Activated T-helper 1 cell treated with anti-CD3 and anti-CD28 coated beads, Interleukin-12 subunit alpha, Interleukin-12 subunit beta, Interleukin-2, Interleukin-4 antibody, amounts not matched to agents 30 ng/mL and 10 ng/mL and 1 ng/mL, durations not matched to agents 14 hours and 24 hours and 36 hours (primary cell): ENCODE results near the gene PFDN1. TPM values are rescaled to one million over a fixed set of nuclear protein-coding genes. Genes with fewer than 3 reads are reported as not detected.

Experiments used
- DNase-seq: peaks from one replicate; pipeline ENCODE4 v3.0.0; 2021; ENCODE audit warnings: low spot score
- H3K27ac Mint-ChIP-seq: one replicate; pipeline ENCODE4 v1.8.0; 2021; ENCODE audit warnings: mild to moderate bottlenecking, mixed read lengths
- H3K27me3 Mint-ChIP-seq: one replicate; pipeline ENCODE4 v1.8.0; 2022; ENCODE audit warnings: mild to moderate bottlenecking, moderate library complexity, mixed read lengths; ENCODE audit not compliant: insufficient read depth
- H3K36me3 Mint-ChIP-seq: one replicate; pipeline ENCODE4 v1.8.0; 2021; ENCODE audit warnings: low read depth, mixed read lengths
- H3K4me1 Mint-ChIP-seq: one replicate; pipeline ENCODE4 v1.8.0; 2021; ENCODE audit warnings: low read depth, mixed read lengths
- H3K4me3 Mint-ChIP-seq: one replicate; pipeline ENCODE4 v1.8.0; 2021; ENCODE audit warnings: mild to moderate bottlenecking, moderate library complexity, mixed read lengths
- H3K9me3 Mint-ChIP-seq: one replicate; pipeline ENCODE4 v1.8.0; 2021; ENCODE audit warnings: mixed read lengths
- intact Hi-C: fragments of 100-400 bp; cut with micrococcal nuclease; formaldehyde crosslinking; loops from one replicate; pipeline ENCODE4 v1.15.1; 2024
- total RNA-seq: library from RNA; stranded (reverse); gene quantifications from 2 replicates; pipeline ENCODE4 v1.2.3, GENCODE V29; 2022

The PFDN1 gene
- total RNA-seq, 1 donor from 2014 or later, result 60.6 TPM

DNA sequence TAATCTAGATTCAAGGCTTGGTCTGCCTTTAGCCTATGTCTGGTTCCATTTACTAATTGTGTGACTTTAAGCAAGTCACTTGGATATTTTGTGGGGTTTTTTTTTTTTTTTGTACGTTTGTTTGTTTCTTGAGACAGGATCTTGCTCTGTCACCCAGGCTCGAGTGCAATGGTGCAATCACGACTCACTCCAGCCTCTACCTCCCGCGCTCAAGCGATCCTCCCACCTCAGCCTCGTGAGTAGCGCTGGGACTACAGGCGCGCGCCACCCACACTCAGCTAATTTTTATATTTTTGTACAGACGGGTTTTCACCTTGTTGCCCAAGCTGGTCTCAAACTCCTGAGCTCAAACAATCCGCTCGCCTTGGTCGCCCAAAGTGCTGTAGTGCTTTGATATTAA, 1.1 kb upstream of the PFDN1 start:
- no peak for DNase-seq
- H3K4me1 Mint-ChIP-seq, result peaks cover 33% of the 10 kb centered on the region
- no peak overlapping the region for H3K27ac Mint-ChIP-seq
- no peaks in the 10 kb centered on the region for H3K9me3 Mint-ChIP-seq
- intact Hi-C loops, result loop anchor here (1.0 to 2.0 kb wide), 13 partner anchors 11 to 387 kb away; partner anchors contain the start of genes ANKHD1, APBB3, CYSTM1 and HARS1
- no peak overlapping the region for H3K4me3 Mint-ChIP-seq
- H3K36me3 Mint-ChIP-seq, result peaks cover 10% of the 10 kb centered on the region
- H3K27me3 Mint-ChIP-seq, result no peaks in the 10 kb centered on the region

DNA sequence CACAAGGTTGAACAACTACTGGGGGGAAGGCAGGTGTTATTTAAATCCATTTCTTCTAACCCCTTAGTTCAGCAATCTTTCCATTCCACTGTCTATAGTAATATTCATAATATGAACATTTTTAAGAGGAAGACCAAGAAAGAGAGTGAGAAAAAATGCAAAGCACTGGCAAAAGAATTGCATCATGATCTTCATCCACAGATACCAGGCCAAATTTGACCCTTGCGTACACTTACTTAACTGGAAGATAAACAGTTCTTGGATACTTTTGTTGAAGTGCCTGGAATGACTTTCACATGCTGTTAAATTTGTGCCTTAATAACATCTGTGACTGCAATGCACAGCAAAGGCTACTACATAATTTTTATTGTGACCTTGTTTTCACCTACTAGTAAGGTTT, 1.8 kb downstream of the PFDN1 start:
- intact Hi-C loops, result no loop called here
- no peak for DNase-seq
- Mint-ChIP-seq H3K4me3 (peak overlapping the region; percentile 47), H3K9me3 (no peaks in the 10 kb centered on the region), H3K4me1 (peaks cover 53% of the 10 kb centered on the region), H3K27me3 (no peaks in the 10 kb centered on the region), H3K27ac (no peak overlapping the region), H3K36me3 (peaks cover 24% of the 10 kb centered on the region)

DNA sequence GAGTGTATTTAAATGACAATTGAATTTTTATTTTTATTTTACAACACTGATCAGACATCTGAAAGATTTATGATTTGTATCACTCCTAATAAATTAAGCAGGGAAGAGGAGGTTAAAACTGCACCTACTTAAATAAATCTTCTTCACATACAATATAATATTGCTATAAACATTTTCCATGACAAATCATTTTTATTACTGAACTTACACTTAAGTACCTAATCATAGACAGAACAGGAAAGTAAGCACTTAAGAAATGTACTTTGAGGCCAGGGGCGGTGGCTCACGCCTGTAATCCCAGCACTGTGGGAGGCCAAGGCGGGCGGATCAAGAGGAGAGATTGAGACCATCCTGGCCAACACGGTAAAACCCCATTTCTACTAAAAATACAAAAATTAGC, 3.8 kb downstream of the PFDN1 start:
- Mint-ChIP-seq H3K36me3 (peaks cover 29% of the 10 kb centered on the region), H3K27me3 (no peaks in the 10 kb centered on the region), H3K4me1 (peaks cover 69% of the 10 kb centered on the region), H3K4me3 (no peak overlapping the region), H3K27ac (no peak overlapping the region), H3K9me3 (no peaks in the 10 kb centered on the region)
- intact Hi-C loops, result no loop called here
- no peak for DNase-seq

DNA sequence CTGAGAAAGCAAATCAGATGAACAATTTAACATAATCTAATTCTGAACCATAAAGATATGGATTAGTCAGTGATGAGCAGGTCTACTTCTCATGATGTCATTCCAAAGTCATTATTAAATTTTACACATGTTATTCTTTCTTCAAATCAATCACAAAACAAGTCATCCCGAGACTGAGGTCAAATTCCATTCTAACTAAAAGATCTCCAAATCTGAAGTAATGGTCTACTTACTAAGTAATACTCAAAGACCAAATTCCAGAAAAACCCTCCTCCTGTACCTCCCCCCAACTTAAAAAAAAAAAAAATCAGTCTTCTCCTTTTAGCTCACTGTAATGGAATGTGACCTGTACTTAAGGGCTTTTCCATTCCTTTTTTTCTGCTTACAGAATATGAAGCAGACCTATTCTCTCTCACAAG, 4.7 kb downstream of the PFDN1 start:
- Mint-ChIP-seq H3K4me3 (no peak overlapping the region), H3K27me3 (no peaks in the 10 kb centered on the region), H3K9me3 (no peaks in the 10 kb centered on the region), H3K4me1 (peaks cover 75% of the 10 kb centered on the region), H3K36me3 (peaks cover 29% of the 10 kb centered on the region), H3K27ac (no peak overlapping the region)
- intact Hi-C loops, result no loop called here
- no peak for DNase-seq

DNA sequence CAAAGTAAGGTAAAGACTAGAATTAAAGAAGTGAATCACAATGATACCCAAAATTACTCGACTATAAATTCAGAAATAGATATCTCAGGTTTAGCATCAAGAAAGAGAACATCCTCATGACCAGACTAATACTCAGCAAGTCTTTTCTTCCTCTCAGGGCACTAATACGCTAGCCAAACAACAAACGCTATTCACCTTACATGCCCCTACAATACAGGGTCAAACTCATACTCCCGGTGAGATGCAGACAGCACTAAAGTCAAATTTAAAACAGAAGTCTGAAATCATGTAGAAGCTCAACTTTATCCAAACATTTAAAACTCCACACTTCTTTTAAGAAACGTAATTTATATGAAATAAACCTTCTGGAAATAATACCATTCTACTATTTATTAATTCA, 5.6 kb downstream of the PFDN1 start:
- peaks cover 29% of the 10 kb centered on the region for H3K36me3 Mint-ChIP-seq
- no peaks in the 10 kb centered on the region for H3K27me3 Mint-ChIP-seq
- H3K27ac Mint-ChIP-seq, result no peak overlapping the region
- peaks cover 78% of the 10 kb centered on the region for H3K4me1 Mint-ChIP-seq
- intact Hi-C loops, result no loop called here
- H3K4me3 Mint-ChIP-seq, result no peak overlapping the region
- no peak for DNase-seq
- H3K9me3 Mint-ChIP-seq, result no peaks in the 10 kb centered on the region

DNA sequence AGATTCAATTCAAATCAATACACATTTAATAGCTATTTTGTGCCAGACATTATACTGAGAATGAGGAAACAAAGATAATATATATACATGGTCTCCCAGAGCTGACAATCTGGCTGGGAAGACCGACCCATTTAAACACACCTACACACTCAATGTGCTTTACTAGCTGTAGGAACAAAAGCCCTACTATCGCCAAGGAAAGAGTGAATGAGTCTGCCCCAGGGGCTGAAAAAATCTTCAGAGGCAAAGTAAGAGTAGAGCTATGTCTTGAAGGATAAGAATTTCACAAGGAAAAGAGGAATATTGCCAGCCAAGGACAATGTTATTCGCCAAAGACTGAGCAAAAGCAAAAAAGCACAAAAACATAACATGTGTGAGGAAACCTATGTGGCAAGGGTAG, 6.6 kb downstream of the PFDN1 start:
- intact Hi-C loops, result no loop called here
- H3K9me3 Mint-ChIP-seq, result no peaks in the 10 kb centered on the region
- DNase-seq, result no peak
- H3K36me3 Mint-ChIP-seq, result peaks cover 31% of the 10 kb centered on the region
- no peak overlapping the region for H3K27ac Mint-ChIP-seq
- no peaks in the 10 kb centered on the region for H3K27me3 Mint-ChIP-seq
- H3K4me3 Mint-ChIP-seq, result no peak overlapping the region
- peaks cover 72% of the 10 kb centered on the region for H3K4me1 Mint-ChIP-seq

DNA sequence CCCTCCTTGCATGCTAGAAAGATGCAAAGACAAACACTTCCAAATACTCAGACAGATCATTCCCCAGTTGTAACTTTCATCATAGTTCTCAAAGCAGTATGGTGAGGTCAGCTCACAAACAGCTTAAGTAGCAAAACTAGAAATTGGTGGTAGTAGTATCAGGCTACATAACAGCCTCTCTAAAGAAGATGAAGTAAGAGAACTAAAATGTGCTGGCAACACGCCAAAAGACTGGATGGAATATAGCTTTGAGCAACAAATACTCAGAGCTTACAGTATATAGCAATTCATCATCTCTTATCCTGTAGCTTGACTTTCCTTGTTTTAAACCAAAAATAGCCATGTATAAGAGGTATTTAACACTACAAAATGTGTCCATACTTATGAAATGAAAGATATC, 7.5 kb downstream of the PFDN1 start:
- H3K4me3 Mint-ChIP-seq, result no peak overlapping the region
- intact Hi-C loops, result no loop called here
- peaks cover 71% of the 10 kb centered on the region for H3K4me1 Mint-ChIP-seq
- H3K27ac Mint-ChIP-seq, result no peak overlapping the region
- H3K36me3 Mint-ChIP-seq, result peaks cover 32% of the 10 kb centered on the region
- no peaks in the 10 kb centered on the region for H3K27me3 Mint-ChIP-seq
- H3K9me3 Mint-ChIP-seq, result no peaks in the 10 kb centered on the region
- DNase-seq, result no peak

DNA sequence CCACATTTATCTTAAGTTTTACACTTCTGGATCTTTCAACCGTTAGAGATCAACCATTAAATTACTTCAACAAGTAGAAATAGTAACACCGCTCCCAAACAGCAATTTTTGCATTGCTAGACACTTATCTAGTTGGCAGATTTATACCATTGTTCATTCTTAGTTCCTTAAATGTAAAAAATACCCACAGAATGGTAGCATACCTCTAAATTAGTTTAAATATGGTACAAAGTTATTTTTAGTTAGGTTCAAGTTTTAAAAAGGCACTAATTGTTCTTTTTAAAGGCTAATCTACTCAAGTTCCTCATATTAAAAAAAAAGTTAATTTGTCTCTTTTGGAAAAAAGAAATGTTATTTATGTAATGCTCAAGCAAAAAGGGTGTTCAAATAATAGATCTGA, 8.1 kb downstream of the PFDN1 start:
- no peaks in the 10 kb centered on the region for H3K27me3 Mint-ChIP-seq
- DNase-seq, result no peak
- no peak overlapping the region for H3K27ac Mint-ChIP-seq
- H3K4me3 Mint-ChIP-seq, result no peak overlapping the region
- peaks cover 28% of the 10 kb centered on the region for H3K36me3 Mint-ChIP-seq
- intact Hi-C loops, result no loop called here
- no peaks in the 10 kb centered on the region for H3K9me3 Mint-ChIP-seq
- peaks cover 67% of the 10 kb centered on the region for H3K4me1 Mint-ChIP-seq

DNA sequence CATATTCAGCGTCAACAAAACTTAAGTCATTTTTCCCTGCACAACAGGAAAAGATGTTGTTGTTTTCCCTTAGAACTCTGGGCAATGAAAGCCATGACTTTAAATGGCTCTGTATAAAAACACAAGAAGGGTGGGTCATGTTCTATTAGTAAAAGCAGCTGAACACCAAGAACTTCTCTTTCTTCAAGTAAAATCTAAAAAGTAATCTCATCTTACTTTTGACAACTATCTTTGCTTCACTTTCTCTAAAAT, 9.1 kb downstream of the PFDN1 start:
- no peaks in the 10 kb centered on the region for H3K9me3 Mint-ChIP-seq
- H3K36me3 Mint-ChIP-seq, result peaks cover 23% of the 10 kb centered on the region
- intact Hi-C loops, result loop anchor here (1.0 kb wide), 1 partner anchor 10 kb away; the partner anchor contains the start of gene PFDN1
- H3K27me3 Mint-ChIP-seq, result no peaks in the 10 kb centered on the region
- no peak for DNase-seq
- peaks cover 67% of the 10 kb centered on the region for H3K4me1 Mint-ChIP-seq
- no peak overlapping the region for H3K27ac Mint-ChIP-seq
- H3K4me3 Mint-ChIP-seq, result no peak overlapping the region

DNA sequence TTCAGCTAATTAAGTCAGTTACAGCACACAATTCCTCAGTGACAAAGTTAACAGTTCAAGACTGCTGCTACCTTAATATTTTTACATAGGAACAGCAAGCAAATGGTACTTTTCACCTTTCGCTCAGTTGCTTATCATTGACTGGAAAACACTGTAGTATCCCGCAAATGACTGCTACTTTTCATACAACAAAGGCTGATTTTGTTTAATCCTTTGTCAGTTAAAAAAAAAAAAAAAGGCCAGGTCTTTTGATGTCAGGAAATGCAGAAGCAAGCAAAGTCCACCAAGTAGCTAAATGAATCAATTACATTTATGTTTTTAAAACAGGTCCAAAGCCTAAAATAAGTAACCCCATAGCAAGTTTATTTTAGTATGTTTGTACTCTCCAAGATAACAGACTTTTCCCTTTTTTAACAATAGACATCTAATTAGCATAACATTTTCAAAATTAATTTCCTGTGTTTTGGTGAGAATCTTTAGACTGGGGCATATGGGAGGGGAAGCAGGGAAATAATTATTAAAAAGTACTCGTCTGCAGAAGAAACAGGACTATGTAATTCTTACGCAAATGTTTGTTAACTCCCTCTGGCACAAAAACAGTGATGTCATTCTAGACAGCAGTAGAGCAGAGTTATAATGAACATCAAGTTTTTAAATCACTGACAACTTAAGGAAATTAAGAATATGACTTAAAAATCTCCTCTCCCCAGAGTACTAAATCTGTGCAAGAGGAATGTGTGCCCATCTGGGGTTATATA, 9.6 kb downstream of the PFDN1 start:
- Mint-ChIP-seq H3K9me3 (no peaks in the 10 kb centered on the region), H3K4me3 (peak overlapping the region; percentile 31), H3K36me3 (peaks cover 22% of the 10 kb centered on the region), H3K27ac (peak overlapping the region; percentile 15), H3K27me3 (no peaks in the 10 kb centered on the region), H3K4me1 (peaks cover 69% of the 10 kb centered on the region)
- no peak for DNase-seq
- intact Hi-C loops, result loop anchor here (1.0 kb wide), 1 partner anchor 10 kb away; the partner anchor contains the start of gene PFDN1

DNA sequence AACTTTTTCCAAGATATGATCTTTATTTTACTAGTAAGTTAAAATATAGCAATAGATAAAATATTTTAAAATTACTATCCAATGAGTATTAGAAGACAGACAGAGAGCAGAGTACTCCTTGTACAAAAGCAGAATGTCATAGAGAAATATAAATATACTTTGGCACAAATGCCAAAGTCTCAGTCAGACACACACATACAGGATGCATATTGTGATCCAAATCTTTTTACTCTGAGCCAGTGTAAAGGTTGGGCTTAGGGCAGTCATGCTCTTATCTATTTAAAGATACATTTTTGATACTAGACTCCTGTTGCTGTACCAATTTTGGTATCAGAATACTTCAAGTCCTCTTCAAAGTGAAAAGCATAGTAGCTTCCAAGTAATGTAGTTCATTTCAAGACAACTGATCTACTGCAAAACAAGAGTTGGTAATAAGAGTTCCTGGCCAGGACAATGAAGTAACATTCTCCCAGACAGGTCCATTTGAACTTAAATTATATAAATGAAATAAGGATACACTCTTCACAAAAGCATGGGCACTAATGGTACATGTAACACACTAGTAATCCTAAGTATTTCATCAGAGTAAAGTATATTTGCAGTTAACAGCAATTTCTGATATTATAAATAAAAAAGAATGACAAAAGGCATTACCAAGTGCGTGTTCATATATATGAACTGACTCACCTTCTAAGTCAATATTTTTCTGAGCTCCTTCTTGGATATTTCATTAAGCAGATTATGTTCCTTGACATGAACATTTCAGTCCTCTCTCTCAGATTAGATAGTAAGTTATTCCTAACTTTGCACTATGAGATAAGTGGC, 10.5 kb downstream of the PFDN1 start:
- peaks cover 72% of the 10 kb centered on the region for H3K4me1 Mint-ChIP-seq
- peak overlapping the region; percentile 31 for H3K4me3 Mint-ChIP-seq
- H3K36me3 Mint-ChIP-seq, result peaks cover 17% of the 10 kb centered on the region
- H3K27me3 Mint-ChIP-seq, result no peaks in the 10 kb centered on the region
- peak overlapping the region; percentile 15 for H3K27ac Mint-ChIP-seq
- intact Hi-C loops, result loop anchor here (1.0 kb wide), 1 partner anchor 11 kb away; the partner anchor contains the start of gene PFDN1
- no peak for DNase-seq
- no peaks in the 10 kb centered on the region for H3K9me3 Mint-ChIP-seq

DNA sequence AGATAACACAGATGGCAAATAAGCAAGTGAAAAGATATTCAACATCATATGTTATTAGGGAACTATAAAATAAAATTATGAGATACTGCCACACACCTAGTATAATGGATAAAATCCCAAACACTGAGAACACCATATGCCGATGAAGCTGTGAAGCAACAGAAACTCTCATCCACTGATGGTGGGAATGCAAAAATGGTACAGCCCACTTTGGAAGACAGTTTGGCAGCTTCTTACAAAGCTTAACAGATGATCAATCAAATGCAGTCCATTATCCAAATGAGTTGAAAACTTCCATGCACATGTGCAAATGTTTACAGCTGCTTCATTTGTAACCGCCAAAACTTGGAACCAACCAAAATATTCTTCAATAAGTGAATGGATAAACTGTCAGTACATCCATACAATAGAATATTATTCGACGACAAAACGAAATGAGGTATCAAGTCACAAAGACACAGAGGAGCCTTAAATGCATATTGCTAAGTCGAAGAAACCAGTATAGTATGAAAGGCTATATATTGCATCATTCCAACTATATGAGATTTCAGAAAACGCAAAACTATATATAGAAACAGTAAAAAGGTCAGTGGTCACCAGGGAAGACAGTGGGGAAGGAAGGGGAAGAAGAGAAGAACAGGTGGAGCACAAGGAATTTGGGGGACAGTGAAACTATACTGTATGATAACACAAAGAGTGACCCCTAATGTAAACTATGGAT, 14.9 kb downstream of the PFDN1 start:
- H3K27me3 Mint-ChIP-seq, result no peaks in the 10 kb centered on the region

DNA sequence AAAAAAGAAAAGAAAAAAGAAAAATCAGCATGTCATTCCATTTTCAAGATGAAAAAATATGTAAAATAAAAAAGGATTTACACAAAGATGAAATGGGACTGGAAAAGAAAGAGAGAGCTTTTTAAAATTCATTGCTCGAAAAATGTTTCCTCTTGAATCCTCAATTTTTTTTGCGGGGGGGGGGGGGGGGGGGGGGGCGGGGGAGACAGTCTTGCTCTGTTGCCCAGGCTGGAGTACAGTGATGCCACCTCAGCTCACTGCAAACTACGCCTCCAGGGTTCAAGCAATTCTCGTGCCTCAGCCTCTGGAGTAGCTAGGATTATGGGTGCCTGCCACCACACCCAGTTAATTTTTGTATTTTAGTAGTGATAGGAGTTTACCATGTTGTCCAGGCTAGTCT, 16.5 kb downstream of the PFDN1 start:
- Mint-ChIP-seq H3K4me3 (no peak overlapping the region), H3K27ac (no peak overlapping the region), H3K27me3 (no peaks in the 10 kb centered on the region), H3K4me1 (peaks cover 47% of the 10 kb centered on the region), H3K36me3 (peaks cover 8% of the 10 kb centered on the region), H3K9me3 (no peaks in the 10 kb centered on the region)
- no peak for DNase-seq
- intact Hi-C loops, result no loop called here

More for the DNA sequence above, 14.9 kb downstream of the PFDN1 start:
- no peak overlapping the region for H3K4me3 Mint-ChIP-seq
- H3K9me3 Mint-ChIP-seq, result no peaks in the 10 kb centered on the region
- intact Hi-C loops, result no loop called here
- H3K4me1 Mint-ChIP-seq, result peaks cover 51% of the 10 kb centered on the region
- H3K36me3 Mint-ChIP-seq, result peaks cover 9% of the 10 kb centered on the region
- H3K27ac Mint-ChIP-seq, result no peak overlapping the region
- DNase-seq, result no peak
